ENCODE measurements around the gene PRIMPOL. TPM values are rescaled to one million over a fixed set of nuclear protein-coding genes. Genes with fewer than 3 reads are reported as not detected.

The PRIMPOL gene
- total RNA-seq, 3 donors from 2014 or later = 15.4 to 25.2 (median 15.7) TPM

GRCh38 chr4:184715526-184715925, 66.0 kb downstream of the PRIMPOL start:
- no peak overlapping the region for H3K27ac ChIP-seq
- no peaks in the 10 kb centered on the region for H3K4me1 ChIP-seq
- H3K27me3 ChIP-seq = no peaks in the 10 kb centered on the region
- no peak for TF ChIP-seq CTCF (IDR thresholded peaks at IDR 0.05)
- TF ChIP-seq POLR2A (IDR thresholded peaks at IDR 0.05) = no peak
- TF ChIP-seq POLR2AphosphoS5 (IDR thresholded peaks at IDR 0.05) = no peak
- no peaks in the 10 kb centered on the region for H3K9me3 ChIP-seq
- H3K36me3 ChIP-seq = no peaks in the 10 kb centered on the region
- DNase-seq (ENCODE audit: low spot score in 2 of 2) = no peak
- intact Hi-C loops (cut with DNase I; ENCODE audit: low total_unique reads) = no loop called here
- no peak overlapping the region for H3K4me3 ChIP-seq

DNA sequence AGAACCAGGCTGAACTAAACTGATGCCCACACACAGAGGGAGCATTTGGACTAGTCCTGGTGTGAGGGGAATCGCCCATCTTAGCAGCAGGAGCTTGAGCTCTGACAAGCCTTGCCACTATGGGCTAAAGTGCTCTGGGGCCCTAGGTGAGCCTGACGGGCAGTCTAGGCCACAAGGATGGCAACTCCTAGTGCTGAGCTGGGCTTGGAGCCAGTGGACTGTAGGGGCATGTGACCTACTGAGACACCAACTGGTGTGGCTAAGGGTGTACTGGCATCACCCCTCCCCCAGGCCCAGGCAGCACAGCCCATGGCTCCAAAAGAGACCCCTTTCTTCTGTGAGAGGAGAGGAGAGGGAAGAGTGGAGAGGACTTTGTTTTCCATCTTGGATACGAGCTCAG, 69.9 kb downstream of the PRIMPOL start:
- no peak overlapping the region for H3K4me3 ChIP-seq
- no peak for TF ChIP-seq CTCF (IDR thresholded peaks at IDR 0.05)
- TF ChIP-seq POLR2A (IDR thresholded peaks at IDR 0.05) = no peak
- no peak for TF ChIP-seq POLR2AphosphoS5 (IDR thresholded peaks at IDR 0.05)
- peaks cover 0 to 6% of the 10 kb centered on the region in 2 donors for H3K9me3 ChIP-seq
- H3K27me3 ChIP-seq = no peaks in the 10 kb centered on the region
- no peaks in the 10 kb centered on the region for H3K4me1 ChIP-seq
- DNase-seq (ENCODE audit: low spot score in 2 of 2) = no peak
- H3K36me3 ChIP-seq = no peaks in the 10 kb centered on the region
- intact Hi-C loops (cut with DNase I; ENCODE audit: low total_unique reads) = no loop called here
- H3K27ac ChIP-seq = no peak overlapping the region

DNA sequence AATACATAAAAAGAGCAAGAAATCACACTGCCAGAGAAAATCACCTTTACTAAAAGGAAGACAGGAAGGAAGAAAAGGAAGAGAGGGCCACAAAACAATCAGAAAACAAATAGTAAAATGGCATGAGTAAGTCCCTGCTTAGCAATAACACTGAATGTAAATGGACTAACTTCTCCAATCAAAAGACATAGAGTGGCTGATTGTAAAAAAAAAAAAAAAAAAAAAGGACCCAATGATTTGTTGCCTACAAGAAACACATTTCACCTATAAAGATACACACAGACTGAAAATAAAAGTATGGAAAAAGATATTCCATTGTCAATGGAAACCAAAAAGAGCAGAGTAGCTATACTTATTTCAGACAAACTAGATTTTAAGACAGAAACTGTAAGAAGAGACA, 71.7 kb downstream of the PRIMPOL start:
- no peaks in the 10 kb centered on the region for H3K4me1 ChIP-seq
- H3K27me3 ChIP-seq = no peaks in the 10 kb centered on the region
- intact Hi-C loops (cut with DNase I; ENCODE audit: low total_unique reads) = no loop called here

GRCh38 chr4:184722798-184723197, 73.3 kb downstream of the PRIMPOL start:
- TF ChIP-seq POLR2AphosphoS5 (IDR thresholded peaks at IDR 0.05) (no peak), CTCF (IDR thresholded peaks at IDR 0.05) (no peak), POLR2A (IDR thresholded peaks at IDR 0.05) (no peak)
- DNase-seq (ENCODE audit: low spot score in 2 of 2) = no peak
- no peaks in the 10 kb centered on the region for H3K27me3 ChIP-seq
- intact Hi-C loops (cut with DNase I; ENCODE audit: low total_unique reads) = no loop called here
- H3K9me3 ChIP-seq = peaks cover 0 to 6% of the 10 kb centered on the region in 2 donors
- no peaks in the 10 kb centered on the region for H3K36me3 ChIP-seq
- H3K4me1 ChIP-seq = no peaks in the 10 kb centered on the region
- no peak overlapping the region for H3K27ac ChIP-seq
- H3K4me3 ChIP-seq = no peak overlapping the region

More for the DNA sequence above, 71.7 kb downstream of the PRIMPOL start:
- Histone ChIP-seq H3K36me3 (no peaks in the 10 kb centered on the region), H3K27ac (no peak overlapping the region), H3K9me3 (peaks cover 0 to 6% of the 10 kb centered on the region in 2 donors), H3K4me3 (no peak overlapping the region)
- TF ChIP-seq POLR2AphosphoS5 (IDR thresholded peaks at IDR 0.05) = no peak
- no peak for TF ChIP-seq CTCF (IDR thresholded peaks at IDR 0.05)
- TF ChIP-seq POLR2A (IDR thresholded peaks at IDR 0.05) = no peak
- DNase-seq (ENCODE audit: low spot score in 2 of 2) = no peak

DNA sequence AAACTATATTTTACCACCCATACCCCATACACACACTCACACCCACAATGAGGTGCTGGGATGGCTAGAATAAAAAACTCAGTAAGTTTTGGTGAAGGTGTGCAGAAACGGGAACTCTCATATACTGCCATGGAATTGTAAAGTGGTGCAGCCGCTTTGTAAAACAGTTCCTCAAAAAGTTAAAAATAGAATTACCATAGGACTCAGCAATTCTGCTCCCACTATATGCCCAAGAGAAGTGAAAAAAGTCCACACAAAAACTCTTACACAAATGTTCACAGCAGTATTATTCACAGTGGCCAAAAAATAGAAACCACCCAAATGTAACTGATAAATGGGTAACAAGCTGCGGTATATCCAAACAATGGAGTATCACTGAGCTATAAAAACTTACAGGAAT, 77.9 kb downstream of the PRIMPOL start:
- intact Hi-C loops (cut with DNase I; ENCODE audit: low total_unique reads) = no loop called here
- TF ChIP-seq POLR2A (IDR thresholded peaks at IDR 0.05) = no peak
- TF ChIP-seq CTCF (IDR thresholded peaks at IDR 0.05) = no peak
- TF ChIP-seq POLR2AphosphoS5 (IDR thresholded peaks at IDR 0.05) = no peak
- H3K27ac ChIP-seq = no peak overlapping the region

More for the DNA sequence above, 77.9 kb downstream of the PRIMPOL start:
- Histone ChIP-seq H3K36me3 (no peaks in the 10 kb centered on the region), H3K9me3 (no peaks in the 10 kb centered on the region), H3K4me3 (no peak overlapping the region), H3K4me1 (no peaks in the 10 kb centered on the region), H3K27me3 (no peaks in the 10 kb centered on the region)
- no peak for DNase-seq (ENCODE audit: low spot score in 2 of 2)

Measured in breast epithelium (tissue), 4 donors.